PFSK-1 (cell line): ENCODE data around the gene LTA4H.

Experiments
- FOXP2 ChIP-seq: optimal IDR thresholded peaks from 2 replicates; pipeline ENCODE3; 2011; ENCODE audit warnings: borderline replicate concordance, control low read depth, inconsistent platforms; ENCODE audit not compliant: insufficient read depth; ENCODE audit errors: extremely low read length, extremely low read depth
- POLR2AphosphoS5 ChIP-seq: IDR thresholded peaks from 2 replicates; pipeline ENCODE4 v1.6.1; 2012; ENCODE audit warnings: low read depth, mild to moderate bottlenecking, control low read depth, low read length, moderate library complexity
- REST ChIP-seq, 2 experiments: IDR thresholded peaks; 2 replicates each; pipeline versions ENCODE4 v1.6.1 to v1.8.0; 2011 to 2012; ENCODE audit warnings: low read depth in 2 of 2, low read length in 2 of 2, control low read depth in 1 of 2, inconsistent platforms in 1 of 2, mild to moderate bottlenecking in 1 of 2, moderate library complexity in 1 of 2; ENCODE audit not compliant: insufficient read depth in 1 of 2
- SIN3A ChIP-seq: IDR thresholded peaks from 2 replicates; pipeline ENCODE4 v1.6.1; 2012; ENCODE audit warnings: mild to moderate bottlenecking, low read length, moderate library complexity, borderline replicate concordance; ENCODE audit not compliant: insufficient read depth
- TAF1 ChIP-seq: IDR thresholded peaks from 2 replicates; pipeline ENCODE4 v1.6.1; 2012; ENCODE audit warnings: low read length, control low read depth, borderline replicate concordance; ENCODE audit not compliant: insufficient read depth

Gene LTA4H

GRCh38 chr12:95977764-95978305 lies 57.6 kb downstream of the LTA4H start:
- TF ChIP-seq REST (IDR thresholded peaks at IDR 0.05; ENCODE audit: insufficient read depth in 1 of 2, low read depth in 2 of 2, low read length in 2 of 2) (no peak), TAF1 (no peak), FOXP2 (no peak), POLR2AphosphoS5 (no peak), SIN3A (no peak)

GRCh38 chr12:95976416-95976832 lies 59.0 kb downstream of the LTA4H start:
- TF ChIP-seq SIN3A (no peak), TAF1 (no peak), POLR2AphosphoS5 (no peak), FOXP2 (no peak), REST (IDR thresholded peaks at IDR 0.05; ENCODE audit: insufficient read depth in 1 of 2, low read depth in 2 of 2, low read length in 2 of 2) (no peak)

- no peak for TF ChIP-seq REST (IDR thresholded peaks at IDR 0.05; ENCODE audit: insufficient read depth in 1 of 2, low read depth in 2 of 2, low read length in 2 of 2)
- TF ChIP-seq FOXP2 = no peak
- TF ChIP-seq POLR2AphosphoS5 = no peak
- no peak for TF ChIP-seq TAF1
- no peak for TF ChIP-seq SIN3A
These were observed 59.9 kb downstream of the LTA4H start for GRCh38 chr12:95975491-95975890.

GRCh38 chr12:95974358-95974757 lies 61.0 kb downstream of the LTA4H start:
- TF ChIP-seq FOXP2 = no peak
- TF ChIP-seq POLR2AphosphoS5 = no peak
- no peak for TF ChIP-seq TAF1
- no peak for TF ChIP-seq SIN3A
- TF ChIP-seq REST (IDR thresholded peaks at IDR 0.05; ENCODE audit: insufficient read depth in 1 of 2, low read depth in 2 of 2, low read length in 2 of 2) = no peak

- TF ChIP-seq SIN3A (no peak), TAF1 (no peak), REST (IDR thresholded peaks at IDR 0.05; ENCODE audit: insufficient read depth in 1 of 2, low read depth in 2 of 2, low read length in 2 of 2) (no peak), FOXP2 (no peak), POLR2AphosphoS5 (no peak)
These were observed 62.4 kb downstream of the LTA4H start for GRCh38 chr12:95972832-95973456.
